Right lobe of liver (tissue), 4 donors: Measurements from ENCODE around the gene DNASE1L3.

Experiments used
- POLR2A ChIP-seq: fragments of 450-650 bp; IDR thresholded peaks from one replicate; pipeline ENCODE4 v1.6.1; 2017; ENCODE audit warnings: antibody characterized with exemption, mild to moderate bottlenecking
- TF ChIP-seq, protein P1 (sequence below), 4 donors: fragments of 200-600 bp in 3 of 4; fragments of 450-650 bp in 1 of 4; IDR thresholded peaks; one replicate each; pipeline versions ENCODE4 v1.5.1 to v1.8.0; 2016 to 2022; ENCODE audit warnings: antibody characterized with exemption in 4 of 4, mild to moderate bottlenecking in 2 of 4
- donor health status: DM: no; HTN: no; CAD: no.
- donor health status: DM: no; HTN: no; CAD: no.
- donor health status: DM: no; HTN: yes; CAD: no.

DNA sequence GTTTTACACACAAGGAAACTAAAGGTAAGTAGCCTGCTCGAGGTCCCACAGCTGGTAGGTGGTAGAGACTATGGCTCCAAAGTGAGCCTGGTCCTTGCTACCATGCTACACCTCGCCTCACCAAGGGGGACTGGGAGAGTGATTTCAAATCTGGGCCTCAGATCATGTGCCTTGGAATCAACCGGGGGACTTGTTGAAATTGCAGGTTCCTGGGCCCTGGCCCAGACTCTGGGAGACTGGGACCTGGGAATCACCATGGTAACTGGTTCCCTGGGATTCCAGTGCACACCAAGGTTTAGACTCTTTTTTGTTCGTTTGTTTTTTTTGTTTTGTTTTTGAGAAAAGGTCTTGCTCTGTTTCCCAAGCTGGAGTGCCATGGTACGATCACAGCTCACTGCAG is 21.1 kb downstream of the DNASE1L3 start:
- TF ChIP-seq, protein P1, sequence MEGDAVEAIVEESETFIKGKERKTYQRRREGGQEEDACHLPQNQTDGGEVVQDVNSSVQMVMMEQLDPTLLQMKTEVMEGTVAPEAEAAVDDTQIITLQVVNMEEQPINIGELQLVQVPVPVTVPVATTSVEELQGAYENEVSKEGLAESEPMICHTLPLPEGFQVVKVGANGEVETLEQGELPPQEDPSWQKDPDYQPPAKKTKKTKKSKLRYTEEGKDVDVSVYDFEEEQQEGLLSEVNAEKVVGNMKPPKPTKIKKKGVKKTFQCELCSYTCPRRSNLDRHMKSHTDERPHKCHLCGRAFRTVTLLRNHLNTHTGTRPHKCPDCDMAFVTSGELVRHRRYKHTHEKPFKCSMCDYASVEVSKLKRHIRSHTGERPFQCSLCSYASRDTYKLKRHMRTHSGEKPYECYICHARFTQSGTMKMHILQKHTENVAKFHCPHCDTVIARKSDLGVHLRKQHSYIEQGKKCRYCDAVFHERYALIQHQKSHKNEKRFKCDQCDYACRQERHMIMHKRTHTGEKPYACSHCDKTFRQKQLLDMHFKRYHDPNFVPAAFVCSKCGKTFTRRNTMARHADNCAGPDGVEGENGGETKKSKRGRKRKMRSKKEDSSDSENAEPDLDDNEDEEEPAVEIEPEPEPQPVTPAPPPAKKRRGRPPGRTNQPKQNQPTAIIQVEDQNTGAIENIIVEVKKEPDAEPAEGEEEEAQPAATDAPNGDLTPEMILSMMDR (IDR thresholded peaks at IDR 0.05): no peak
- TF ChIP-seq POLR2A: no peak
